ENCODE measurements around the gene TEKT2. TPM values are rescaled to one million over a fixed set of nuclear protein-coding genes. Genes with fewer than 3 reads are reported as not detected.

The TEKT2 gene
- total RNA-seq, 1 experiment from 2014 or later, result 0.31 TPM

DNA sequence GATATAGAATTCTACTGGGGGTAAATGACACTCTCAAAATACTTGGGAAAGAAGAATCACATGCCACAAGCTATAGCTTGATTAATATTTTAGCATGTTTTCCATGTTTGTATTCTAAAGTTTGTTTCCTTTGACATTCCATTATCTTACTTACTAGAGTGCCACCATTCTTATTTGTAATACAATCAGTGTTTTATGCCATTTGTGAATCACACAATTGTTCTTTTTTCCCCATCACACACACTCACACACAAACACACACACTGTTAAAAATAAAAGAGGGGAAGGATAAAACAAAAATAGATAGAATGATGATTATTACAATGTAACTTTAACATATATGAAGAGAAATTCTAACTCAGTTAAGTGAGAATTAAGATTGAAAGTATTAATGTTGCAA is 16.0 kb upstream of the TEKT2 start:
- H3K27me3 Mint-ChIP-seq (ENCODE audit: unreplicated experiment), result no peaks in the 10 kb centered on the region
- H3K4me3 Mint-ChIP-seq (ENCODE audit: low read depth, unreplicated experiment), result no peak overlapping the region
- H3K4me1 Mint-ChIP-seq (ENCODE audit: low read depth, unreplicated experiment), result no peaks in the 10 kb centered on the region
- no peak for DNase-seq
- H3K27ac Mint-ChIP-seq (ENCODE audit: unreplicated experiment), result no peak overlapping the region
- CTCF ChIA-PET, result interaction anchor here (1.1 kb wide), 1 partner anchor 10 kb away, joined by 5 read pairs; no protein-coding TSS in a partner anchor
- intact Hi-C loops (cut with micrococcal nuclease; ENCODE audit: unreplicated experiment), result no loop called here
- BruUV-seq (replicated peaks), result no TSS peak
- TF ChIP-seq, protein P1, sequence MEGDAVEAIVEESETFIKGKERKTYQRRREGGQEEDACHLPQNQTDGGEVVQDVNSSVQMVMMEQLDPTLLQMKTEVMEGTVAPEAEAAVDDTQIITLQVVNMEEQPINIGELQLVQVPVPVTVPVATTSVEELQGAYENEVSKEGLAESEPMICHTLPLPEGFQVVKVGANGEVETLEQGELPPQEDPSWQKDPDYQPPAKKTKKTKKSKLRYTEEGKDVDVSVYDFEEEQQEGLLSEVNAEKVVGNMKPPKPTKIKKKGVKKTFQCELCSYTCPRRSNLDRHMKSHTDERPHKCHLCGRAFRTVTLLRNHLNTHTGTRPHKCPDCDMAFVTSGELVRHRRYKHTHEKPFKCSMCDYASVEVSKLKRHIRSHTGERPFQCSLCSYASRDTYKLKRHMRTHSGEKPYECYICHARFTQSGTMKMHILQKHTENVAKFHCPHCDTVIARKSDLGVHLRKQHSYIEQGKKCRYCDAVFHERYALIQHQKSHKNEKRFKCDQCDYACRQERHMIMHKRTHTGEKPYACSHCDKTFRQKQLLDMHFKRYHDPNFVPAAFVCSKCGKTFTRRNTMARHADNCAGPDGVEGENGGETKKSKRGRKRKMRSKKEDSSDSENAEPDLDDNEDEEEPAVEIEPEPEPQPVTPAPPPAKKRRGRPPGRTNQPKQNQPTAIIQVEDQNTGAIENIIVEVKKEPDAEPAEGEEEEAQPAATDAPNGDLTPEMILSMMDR (IDR thresholded peaks at IDR 0.05; ENCODE audit: unreplicated experiment), result no peak
- no peaks in the 10 kb centered on the region for H3K36me3 Mint-ChIP-seq (ENCODE audit: insufficient read depth, unreplicated experiment)
- no peaks in the 10 kb centered on the region for H3K9me3 Mint-ChIP-seq (ENCODE audit: low read depth, unreplicated experiment)

DNA sequence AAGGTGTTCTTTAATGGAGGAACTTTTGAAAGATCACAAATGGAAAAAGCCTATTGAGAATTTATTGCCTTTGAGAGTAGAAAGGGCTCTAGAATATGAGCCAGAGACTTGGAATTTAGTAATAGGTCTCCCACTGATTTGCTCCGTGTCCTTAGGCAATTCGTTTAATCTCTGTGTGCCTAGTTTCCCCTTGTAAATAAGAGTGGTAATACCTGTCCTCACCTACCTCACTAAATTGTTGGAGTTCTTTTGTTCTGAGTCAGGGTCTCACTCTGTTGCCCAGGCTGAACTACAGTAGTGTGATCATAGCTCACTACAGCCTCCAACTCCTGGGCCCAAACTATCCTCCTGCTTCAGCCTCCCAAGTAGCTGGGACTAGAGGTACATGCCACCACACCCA is 15.0 kb upstream of the TEKT2 start:
- Mint-ChIP-seq H3K9me3 (ENCODE audit: low read depth, unreplicated experiment) (no peaks in the 10 kb centered on the region), H3K36me3 (ENCODE audit: insufficient read depth, unreplicated experiment) (no peaks in the 10 kb centered on the region), H3K4me1 (ENCODE audit: low read depth, unreplicated experiment) (no peaks in the 10 kb centered on the region), H3K27me3 (ENCODE audit: unreplicated experiment) (no peaks in the 10 kb centered on the region), H3K27ac (ENCODE audit: unreplicated experiment) (no peak overlapping the region), H3K4me3 (ENCODE audit: low read depth, unreplicated experiment) (no peak overlapping the region)
- DNase-seq, result no peak
- intact Hi-C loops (cut with micrococcal nuclease; ENCODE audit: unreplicated experiment), result no loop called here
- CTCF ChIA-PET, result no interaction called here
- no TSS peak for BruUV-seq (replicated peaks)
- TF ChIP-seq, protein P1 (IDR thresholded peaks at IDR 0.05; ENCODE audit: unreplicated experiment), result no peak

DNA sequence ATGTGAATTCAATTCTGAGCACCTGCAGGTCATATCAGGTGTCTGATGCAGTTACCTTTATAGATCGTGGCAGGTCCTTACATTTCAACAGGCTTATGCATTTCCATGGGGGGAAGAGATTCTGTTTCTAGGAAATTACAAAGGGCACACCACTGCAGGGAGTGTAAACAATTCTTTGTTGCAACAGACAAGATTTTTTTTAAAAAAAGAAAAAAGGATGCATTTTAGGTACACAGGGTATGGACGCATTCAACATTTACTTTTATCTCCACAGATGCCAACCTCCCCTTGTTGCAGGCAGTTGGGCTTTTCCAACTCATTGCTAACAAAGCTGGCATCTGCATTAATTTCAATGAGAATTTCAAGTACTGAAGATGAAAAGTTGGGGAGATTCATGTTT is 13.5 kb upstream of the TEKT2 start:
- no TSS peak for BruUV-seq (replicated peaks)
- CTCF ChIA-PET, result no interaction called here
- H3K27ac Mint-ChIP-seq (ENCODE audit: unreplicated experiment), result no peak overlapping the region
- intact Hi-C loops (cut with micrococcal nuclease; ENCODE audit: unreplicated experiment), result no loop called here
- no peak overlapping the region for H3K4me3 Mint-ChIP-seq (ENCODE audit: low read depth, unreplicated experiment)
- TF ChIP-seq, protein P1 (IDR thresholded peaks at IDR 0.05; ENCODE audit: unreplicated experiment), result no peak
- no peaks in the 10 kb centered on the region for H3K4me1 Mint-ChIP-seq (ENCODE audit: low read depth, unreplicated experiment)
- H3K9me3 Mint-ChIP-seq (ENCODE audit: low read depth, unreplicated experiment), result no peaks in the 10 kb centered on the region
- no peak for DNase-seq
- H3K36me3 Mint-ChIP-seq (ENCODE audit: insufficient read depth, unreplicated experiment), result no peaks in the 10 kb centered on the region
- H3K27me3 Mint-ChIP-seq (ENCODE audit: unreplicated experiment), result no peaks in the 10 kb centered on the region

DNA sequence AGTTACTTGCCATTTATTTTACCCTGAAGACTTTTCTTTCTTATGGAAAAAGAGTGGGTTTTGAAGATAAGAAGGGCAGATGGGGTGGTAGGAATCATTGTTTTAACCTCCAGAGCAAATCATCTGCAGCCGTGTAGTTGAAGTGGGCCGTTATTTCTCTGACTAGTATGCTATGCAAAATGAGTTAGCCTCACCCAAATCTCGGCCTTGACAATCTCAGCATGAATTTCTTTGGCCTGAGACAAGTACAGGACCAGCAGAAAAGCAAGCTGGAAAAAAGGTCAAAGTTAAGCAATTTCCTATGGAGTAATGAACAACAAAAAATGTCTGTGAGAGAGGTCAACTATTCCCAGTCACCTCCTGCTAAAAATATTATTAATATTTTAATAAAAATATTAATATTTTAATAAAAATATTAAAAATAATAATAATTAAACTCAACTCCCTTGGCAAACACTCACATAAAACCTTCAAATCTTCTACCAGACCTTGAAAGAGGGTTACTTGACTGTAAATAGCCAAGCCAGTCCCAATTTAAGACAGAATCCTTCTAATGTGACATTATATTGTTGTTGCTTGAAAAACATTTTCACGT is 6.8 kb upstream of the TEKT2 start:
- no peak for DNase-seq
- intact Hi-C loops (cut with micrococcal nuclease; ENCODE audit: unreplicated experiment), result no loop called here
- CTCF ChIA-PET, result no interaction called here
- H3K27ac Mint-ChIP-seq (ENCODE audit: unreplicated experiment), result no peak overlapping the region
- BruUV-seq (replicated peaks), result no TSS peak
- no peaks in the 10 kb centered on the region for H3K27me3 Mint-ChIP-seq (ENCODE audit: unreplicated experiment)
- TF ChIP-seq, protein P1 (IDR thresholded peaks at IDR 0.05; ENCODE audit: unreplicated experiment), result no peak
- no peaks in the 10 kb centered on the region for H3K9me3 Mint-ChIP-seq (ENCODE audit: low read depth, unreplicated experiment)
- no peaks in the 10 kb centered on the region for H3K36me3 Mint-ChIP-seq (ENCODE audit: insufficient read depth, unreplicated experiment)
- H3K4me1 Mint-ChIP-seq (ENCODE audit: low read depth, unreplicated experiment), result no peaks in the 10 kb centered on the region
- H3K4me3 Mint-ChIP-seq (ENCODE audit: low read depth, unreplicated experiment), result no peak overlapping the region

All from Calu3 (cell line).